Mesothelial cell of epicardium (in vitro differentiated cells): ENCODE results near the gene NOA1. TPM values are rescaled to one million over a fixed set of nuclear protein-coding genes. Genes with fewer than 3 reads are reported as not detected.

Source experiments
- DNase-seq, 2 experiments: peaks; one replicate each; pipeline ENCODE4 v3.0.0; 2021; ENCODE audit warnings: low spot score in 2 of 2; ENCODE audit not compliant: unreplicated experiment in 2 of 2
- H3K27ac Mint-ChIP-seq: 2 replicates; pipeline ENCODE4 v1.8.0; 2021; ENCODE audit warnings: mixed read lengths
- H3K27me3 Mint-ChIP-seq: 2 replicates; pipeline ENCODE4 v1.8.0; 2021; ENCODE audit warnings: low read depth, mixed read lengths
- H3K36me3 Mint-ChIP-seq: 2 replicates; pipeline ENCODE4 v1.8.0; 2021; ENCODE audit warnings: mixed read lengths
- H3K4me1 Mint-ChIP-seq: 2 replicates; pipeline ENCODE4 v1.8.0; 2021; ENCODE audit warnings: mixed read lengths
- H3K4me3 Mint-ChIP-seq: 2 replicates; pipeline ENCODE4 v1.8.0; 2021; ENCODE audit warnings: mild to moderate bottlenecking, moderate library complexity, mixed read lengths
- H3K9me3 Mint-ChIP-seq: 2 replicates; pipeline ENCODE4 v1.8.0; 2021; ENCODE audit warnings: mixed read lengths
- total RNA-seq: library from RNA; stranded (reverse); gene quantifications from 3 replicates; pipeline ENCODE4 v1.2.1, GENCODE V29; 2021
- TF ChIP-seq, protein P1 (sequence below): fragments of 200-600 bp; sonication (generic); IDR thresholded peaks from one replicate; pipeline ENCODE4 v1.5.0; 2021; ENCODE audit warnings: antibody characterized with exemption; ENCODE audit not compliant: unreplicated experiment

The NOA1 gene
- total RNA-seq: 17.5 to 18.4 TPM (median 17.6 TPM) in 3 replicates

DNA sequence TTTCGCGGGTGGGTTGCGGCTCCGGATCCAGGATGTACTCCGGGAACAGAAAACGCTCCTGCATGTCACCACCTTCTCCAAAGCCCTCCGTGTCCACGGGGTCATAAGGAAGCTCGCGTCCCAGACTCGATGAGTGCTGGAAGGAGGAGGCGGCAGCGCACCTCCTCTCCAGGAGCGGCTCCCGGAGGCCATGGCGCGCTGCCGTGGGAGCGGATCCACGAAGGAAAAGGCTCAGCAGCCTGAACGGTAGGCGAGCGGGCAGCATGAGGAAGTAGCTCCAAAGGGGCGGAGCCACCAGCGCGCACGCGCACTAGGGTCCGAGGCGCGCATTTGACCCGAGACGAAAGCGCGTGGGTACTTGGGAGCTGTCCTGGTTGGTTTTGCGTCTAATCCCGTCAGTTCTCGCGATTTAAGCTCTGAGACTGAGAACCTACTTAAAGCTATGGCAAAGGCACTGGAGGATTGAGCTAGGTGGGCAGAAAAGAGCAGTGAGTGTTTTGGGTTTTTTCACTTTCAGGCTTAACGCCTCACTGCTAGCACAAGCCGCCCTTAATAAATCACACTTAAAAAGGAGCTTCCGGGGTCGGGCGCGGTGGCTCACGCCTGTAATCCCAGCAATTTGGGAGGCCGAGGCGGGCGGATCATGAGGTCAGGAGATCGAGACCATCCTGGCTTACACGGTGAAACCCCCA, at the start of gene NOA1:
NOA1 (minus strand) TSS at position 286 of the 692 bp plus-strand sequence; CDS start at position 265, 21 bp downstream.
- Mint-ChIP-seq H3K36me3 (peaks cover 17% of the 10 kb centered on the region), H3K27me3 (no peaks in the 10 kb centered on the region), H3K4me3 (peak within 1 kb of the TSS; percentile 95), H3K4me1 (peaks cover 48% of the 10 kb centered on the region), H3K9me3 (peaks cover 15% of the 10 kb centered on the region), H3K27ac (peak within 1 kb of the TSS; percentile 100)
- TF ChIP-seq, protein P1, sequence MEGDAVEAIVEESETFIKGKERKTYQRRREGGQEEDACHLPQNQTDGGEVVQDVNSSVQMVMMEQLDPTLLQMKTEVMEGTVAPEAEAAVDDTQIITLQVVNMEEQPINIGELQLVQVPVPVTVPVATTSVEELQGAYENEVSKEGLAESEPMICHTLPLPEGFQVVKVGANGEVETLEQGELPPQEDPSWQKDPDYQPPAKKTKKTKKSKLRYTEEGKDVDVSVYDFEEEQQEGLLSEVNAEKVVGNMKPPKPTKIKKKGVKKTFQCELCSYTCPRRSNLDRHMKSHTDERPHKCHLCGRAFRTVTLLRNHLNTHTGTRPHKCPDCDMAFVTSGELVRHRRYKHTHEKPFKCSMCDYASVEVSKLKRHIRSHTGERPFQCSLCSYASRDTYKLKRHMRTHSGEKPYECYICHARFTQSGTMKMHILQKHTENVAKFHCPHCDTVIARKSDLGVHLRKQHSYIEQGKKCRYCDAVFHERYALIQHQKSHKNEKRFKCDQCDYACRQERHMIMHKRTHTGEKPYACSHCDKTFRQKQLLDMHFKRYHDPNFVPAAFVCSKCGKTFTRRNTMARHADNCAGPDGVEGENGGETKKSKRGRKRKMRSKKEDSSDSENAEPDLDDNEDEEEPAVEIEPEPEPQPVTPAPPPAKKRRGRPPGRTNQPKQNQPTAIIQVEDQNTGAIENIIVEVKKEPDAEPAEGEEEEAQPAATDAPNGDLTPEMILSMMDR: no peak
- peak; percentile 90 to 99 for DNase-seq

DNA sequence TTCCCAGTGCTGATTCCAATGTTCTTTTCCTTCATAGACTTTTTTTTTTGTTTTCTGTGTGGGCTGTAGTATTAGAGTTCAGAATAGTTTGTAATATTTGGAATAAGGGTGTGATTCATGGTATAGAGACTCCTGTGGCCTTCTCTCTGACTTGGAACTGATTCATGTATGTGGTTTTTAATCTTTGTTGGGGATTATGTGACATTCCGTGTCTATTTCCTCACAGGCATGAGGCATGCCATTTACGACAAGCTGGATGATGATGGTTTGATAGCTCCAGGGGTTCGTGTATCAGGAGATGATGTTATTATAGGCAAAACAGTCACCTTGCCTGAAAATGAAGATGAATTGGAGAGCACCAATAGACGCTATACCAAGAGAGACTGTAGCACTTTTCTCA, 45.7 kb upstream of the NOA1 start:
- H3K4me3 Mint-ChIP-seq: no peak overlapping the region
- H3K27me3 Mint-ChIP-seq: no peaks in the 10 kb centered on the region
- H3K4me1 Mint-ChIP-seq: no peaks in the 10 kb centered on the region
- TF ChIP-seq, protein P1: no peak
- peaks cover 55% of the 10 kb centered on the region for H3K36me3 Mint-ChIP-seq
- no peak overlapping the region for H3K27ac Mint-ChIP-seq
- DNase-seq: no peak
- no peaks in the 10 kb centered on the region for H3K9me3 Mint-ChIP-seq

DNA sequence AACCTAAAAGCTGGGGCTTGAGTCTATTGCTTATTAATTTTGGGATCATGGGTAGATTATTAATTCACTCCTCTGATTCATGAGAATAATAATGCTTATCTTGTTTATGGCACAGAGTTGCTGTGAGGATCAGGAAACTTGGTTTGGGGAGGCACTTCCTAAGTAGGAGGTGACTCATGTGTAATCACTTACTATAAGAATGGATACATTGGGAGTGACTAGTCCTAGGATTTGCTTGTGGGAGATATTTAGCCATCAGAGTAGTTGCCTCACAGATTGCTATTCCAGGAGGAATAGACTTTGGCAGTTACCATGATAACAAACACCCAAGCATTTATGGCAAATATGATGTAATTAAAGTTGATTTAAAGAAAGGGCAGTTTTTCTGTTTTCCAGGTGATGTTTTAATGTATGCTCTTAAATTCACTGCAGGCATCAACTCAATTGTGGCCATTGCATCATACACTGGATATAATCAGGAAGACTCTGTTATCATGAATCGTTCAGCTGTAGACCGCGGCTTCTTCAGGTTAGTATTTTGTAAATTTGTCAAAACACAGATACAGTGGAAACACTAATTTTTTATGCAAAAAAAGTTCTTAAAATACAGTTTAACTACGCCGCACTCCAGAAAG, 43.2 kb upstream of the NOA1 start:
- TF ChIP-seq, protein P1: no peak
- Mint-ChIP-seq H3K36me3 (peaks cover 57% of the 10 kb centered on the region), H3K4me1 (no peaks in the 10 kb centered on the region), H3K27ac (no peak overlapping the region), H3K27me3 (no peaks in the 10 kb centered on the region), H3K4me3 (no peak overlapping the region), H3K9me3 (no peaks in the 10 kb centered on the region)
- DNase-seq: no peak

DNA sequence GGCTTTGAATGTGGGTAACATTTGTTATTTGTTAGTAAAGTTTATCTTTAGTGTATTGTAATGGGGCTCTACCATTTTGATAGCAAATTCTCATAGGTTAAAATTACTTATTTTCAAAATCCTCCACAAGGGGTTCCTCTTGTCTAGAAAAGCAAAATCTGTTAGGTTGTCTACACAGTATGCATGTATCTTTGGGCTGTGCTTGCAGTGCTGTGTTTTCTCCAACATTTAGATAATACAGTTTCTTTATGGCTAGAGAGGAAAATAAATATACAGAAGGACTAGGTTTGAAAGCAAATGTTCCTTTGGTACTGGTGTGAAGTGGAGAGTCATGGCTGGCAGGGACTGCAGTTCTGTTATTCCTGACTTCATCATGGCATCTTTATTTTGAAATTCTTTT, 41.6 kb upstream of the NOA1 start:
- Mint-ChIP-seq H3K9me3 (no peaks in the 10 kb centered on the region), H3K27me3 (no peaks in the 10 kb centered on the region), H3K4me1 (no peaks in the 10 kb centered on the region), H3K27ac (peak overlapping the region; percentile 19), H3K4me3 (no peak overlapping the region), H3K36me3 (peaks cover 53% of the 10 kb centered on the region)
- no peak for DNase-seq
- TF ChIP-seq, protein P1: no peak

DNA sequence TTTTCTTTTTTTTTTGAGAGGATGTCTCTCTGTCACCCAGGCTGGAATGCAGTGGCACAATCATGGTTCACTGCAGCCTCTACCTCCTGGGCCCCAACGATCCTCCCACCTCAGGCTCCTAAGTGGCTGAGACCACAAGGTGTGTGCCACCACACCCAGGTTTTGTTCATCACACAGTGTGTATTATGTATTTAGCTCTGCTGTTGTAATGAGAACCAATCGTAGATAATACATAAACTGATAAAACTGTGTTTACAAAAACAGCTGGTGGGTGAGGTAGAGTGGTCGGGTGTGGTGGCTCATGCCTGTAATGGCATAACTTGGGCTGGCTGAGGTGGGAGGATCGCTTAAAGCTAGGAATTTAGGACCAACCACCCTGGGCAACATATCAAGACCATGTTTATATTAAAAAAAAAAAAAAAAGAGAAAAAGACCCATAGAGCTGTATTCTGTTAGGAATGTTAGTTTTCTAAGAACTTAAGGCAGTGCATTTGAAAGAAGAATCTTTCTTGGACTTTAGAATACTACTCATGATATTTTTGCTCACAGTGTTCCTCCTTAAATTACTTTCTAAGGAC, 36.2 kb upstream of the NOA1 start:
- TF ChIP-seq, protein P1: no peak
- Mint-ChIP-seq H3K9me3 (no peaks in the 10 kb centered on the region), H3K27ac (no peak overlapping the region), H3K4me3 (no peak overlapping the region), H3K4me1 (no peaks in the 10 kb centered on the region), H3K36me3 (peaks cover 45% of the 10 kb centered on the region), H3K27me3 (no peaks in the 10 kb centered on the region)
- DNase-seq: no peak
